Right atrium auricular region (tissue), 2 donors: ENCODE data around the gene BYSL. TPM values are rescaled to one million over a fixed set of nuclear protein-coding genes. Genes with fewer than 3 reads are reported as not detected.
A peak's percentile ranks its signal among the peaks of the same experiment; 100 is the strongest.

ENCODE experiments used
- DNase-seq: peaks from one replicate; pipeline ENCODE4 v3.0.0-alpha.2; 2019; ENCODE audit warnings: low spot score
- H3K27ac ChIP-seq, 2 donors: fragments of 200-600 bp; sonication (generic); 1 replicate in 1 of 2; 2 replicates in 1 of 2; pipeline ENCODE4 v1.5.1; 2016 to 2019
- H3K27me3 ChIP-seq, 2 donors: fragments of 200-600 bp; sonication (generic); one replicate each; pipeline versions ENCODE4 v1.5.1 to v1.6.0; 2017 to 2019
- H3K36me3 ChIP-seq: fragments of 200-600 bp; sonication (generic); one replicate; pipeline ENCODE4 v1.5.1; 2016
- H3K4me1 ChIP-seq, 2 donors: fragments of 200-600 bp; sonication (generic); one replicate each; pipeline versions ENCODE4 v1.5.1 to v1.6.0; 2017 to 2019
- H3K4me3 ChIP-seq, 2 donors: fragments of 200-600 bp; sonication (generic); 1 replicate in 1 of 2; 2 replicates in 1 of 2; pipeline ENCODE4 v1.5.1; 2017 to 2019; ENCODE audit warnings: mild to moderate bottlenecking in 1 of 2, moderate library complexity in 1 of 2
- H3K9me3 ChIP-seq, 2 donors: fragments of 200-600 bp; sonication (generic); one replicate each; pipeline ENCODE4 v1.5.1; 2019
- total RNA-seq, 2 donors: library from RNA; depleted of rRNA; stranded (reverse); fragments of >200 nt; gene quantifications; one replicate each; pipeline ENCODE4 v1.1.0, GENCODE V29; 2016
- TF ChIP-seq, protein P1 (sequence below), 2 donors: fragments of 200-600 bp; sonication (generic); IDR thresholded peaks; one replicate each; pipeline ENCODE4 v1.5.1; 2019; ENCODE audit warnings: antibody characterized with exemption in 2 of 2

BYSL gene
- total RNA-seq, 2 donors from 2014 or later: 3.0 to 7.6 TPM

DNA sequence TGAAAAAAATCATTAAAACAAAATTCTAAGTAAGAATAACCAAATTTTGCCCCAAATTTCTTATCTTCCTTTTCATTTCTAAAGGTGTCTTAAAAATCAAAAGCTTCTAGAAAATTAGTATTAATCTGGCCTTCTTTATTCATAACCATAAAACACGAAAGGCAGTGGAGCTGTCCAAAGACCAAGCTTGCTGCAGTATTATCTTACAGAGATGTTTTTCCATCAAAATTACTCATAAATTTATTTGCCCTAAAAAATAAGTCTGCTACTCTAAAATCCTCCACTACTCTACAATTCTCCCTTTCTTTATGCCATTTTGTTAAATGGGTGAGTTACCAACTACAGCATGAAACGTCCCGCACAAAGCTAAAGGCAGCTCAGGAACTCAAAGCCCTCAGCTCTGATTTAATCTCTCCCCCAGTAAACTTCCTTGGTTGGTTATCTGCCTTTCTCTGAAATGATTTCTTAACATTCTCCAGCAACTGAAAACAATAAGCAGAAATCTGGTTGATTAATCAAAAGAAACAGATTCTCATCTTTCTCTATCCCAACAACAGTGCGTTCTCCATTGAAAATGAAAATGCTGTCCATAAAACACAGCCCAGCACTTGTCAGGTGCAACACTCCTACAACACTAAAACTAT lies 28.3 kb upstream of the BYSL start:
- Histone ChIP-seq H3K4me3 (no peak overlapping the region), H3K27ac (no peak overlapping the region), H3K36me3 (no peaks in the 10 kb centered on the region), H3K27me3 (no peaks in the 10 kb centered on the region), H3K4me1 (peaks cover 0 to 18% of the 10 kb centered on the region in 2 donors), H3K9me3 (no peaks in the 10 kb centered on the region)
- no peak for DNase-seq
- TF ChIP-seq, protein P1, sequence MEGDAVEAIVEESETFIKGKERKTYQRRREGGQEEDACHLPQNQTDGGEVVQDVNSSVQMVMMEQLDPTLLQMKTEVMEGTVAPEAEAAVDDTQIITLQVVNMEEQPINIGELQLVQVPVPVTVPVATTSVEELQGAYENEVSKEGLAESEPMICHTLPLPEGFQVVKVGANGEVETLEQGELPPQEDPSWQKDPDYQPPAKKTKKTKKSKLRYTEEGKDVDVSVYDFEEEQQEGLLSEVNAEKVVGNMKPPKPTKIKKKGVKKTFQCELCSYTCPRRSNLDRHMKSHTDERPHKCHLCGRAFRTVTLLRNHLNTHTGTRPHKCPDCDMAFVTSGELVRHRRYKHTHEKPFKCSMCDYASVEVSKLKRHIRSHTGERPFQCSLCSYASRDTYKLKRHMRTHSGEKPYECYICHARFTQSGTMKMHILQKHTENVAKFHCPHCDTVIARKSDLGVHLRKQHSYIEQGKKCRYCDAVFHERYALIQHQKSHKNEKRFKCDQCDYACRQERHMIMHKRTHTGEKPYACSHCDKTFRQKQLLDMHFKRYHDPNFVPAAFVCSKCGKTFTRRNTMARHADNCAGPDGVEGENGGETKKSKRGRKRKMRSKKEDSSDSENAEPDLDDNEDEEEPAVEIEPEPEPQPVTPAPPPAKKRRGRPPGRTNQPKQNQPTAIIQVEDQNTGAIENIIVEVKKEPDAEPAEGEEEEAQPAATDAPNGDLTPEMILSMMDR (IDR thresholded peaks at IDR 0.05): no peak

DNA sequence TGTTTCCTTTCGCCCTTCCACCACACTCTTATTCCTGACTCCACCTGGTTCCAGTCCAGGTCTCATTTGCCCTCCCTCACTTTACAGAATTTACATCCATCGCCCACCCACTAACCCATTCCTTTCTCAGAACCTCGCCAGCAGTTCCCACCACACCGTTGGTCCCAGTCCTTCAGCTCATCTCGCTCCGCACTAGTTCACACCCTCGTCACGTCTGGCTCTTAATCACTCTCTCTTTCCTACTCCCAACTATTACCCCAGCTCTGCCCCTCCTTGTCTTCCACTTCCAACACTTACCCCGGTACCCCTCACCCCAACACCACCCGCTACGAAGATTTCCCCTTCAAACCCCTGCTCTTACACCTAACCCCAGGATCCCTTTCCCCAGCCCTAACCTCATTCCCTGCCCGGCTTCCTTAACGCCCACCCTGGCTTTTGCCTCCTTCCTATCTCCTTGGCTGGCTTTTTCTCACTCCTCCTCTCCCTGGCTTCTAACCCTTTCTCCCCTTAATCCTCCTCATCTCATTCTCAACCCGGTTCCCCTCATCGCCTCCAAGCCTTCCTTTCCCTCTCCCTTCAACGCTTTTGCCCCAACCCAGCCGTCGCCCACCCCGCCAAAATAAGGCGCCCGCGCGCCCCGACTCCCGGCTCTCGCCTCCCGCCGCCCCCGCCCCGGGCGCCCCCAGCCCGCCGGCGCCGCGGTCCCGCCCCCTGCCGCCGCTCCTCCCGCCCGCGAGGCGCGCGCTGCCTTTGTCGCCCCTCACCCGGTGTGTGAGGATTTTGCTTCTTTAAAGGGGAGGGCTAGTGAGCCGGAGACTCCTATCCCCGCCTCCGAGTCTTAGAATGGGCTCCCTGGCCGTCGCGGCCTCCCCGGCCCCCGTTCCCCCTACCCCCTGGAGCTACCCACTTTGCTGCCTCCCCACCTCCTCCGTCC lies 26.7 kb upstream of the BYSL start:
- no peaks in the 10 kb centered on the region for H3K27me3 ChIP-seq
- peak overlapping the region; percentile 69 to 72 for H3K4me3 ChIP-seq
- no peak for DNase-seq
- TF ChIP-seq, protein P1 (IDR thresholded peaks at IDR 0.05): no peak
- no peaks in the 10 kb centered on the region for H3K36me3 ChIP-seq
- no peaks in the 10 kb centered on the region for H3K9me3 ChIP-seq
- peak overlapping the region; percentile 81 to 84 for H3K27ac ChIP-seq
- H3K4me1 ChIP-seq: peaks cover 0 to 18% of the 10 kb centered on the region in 2 donors

DNA sequence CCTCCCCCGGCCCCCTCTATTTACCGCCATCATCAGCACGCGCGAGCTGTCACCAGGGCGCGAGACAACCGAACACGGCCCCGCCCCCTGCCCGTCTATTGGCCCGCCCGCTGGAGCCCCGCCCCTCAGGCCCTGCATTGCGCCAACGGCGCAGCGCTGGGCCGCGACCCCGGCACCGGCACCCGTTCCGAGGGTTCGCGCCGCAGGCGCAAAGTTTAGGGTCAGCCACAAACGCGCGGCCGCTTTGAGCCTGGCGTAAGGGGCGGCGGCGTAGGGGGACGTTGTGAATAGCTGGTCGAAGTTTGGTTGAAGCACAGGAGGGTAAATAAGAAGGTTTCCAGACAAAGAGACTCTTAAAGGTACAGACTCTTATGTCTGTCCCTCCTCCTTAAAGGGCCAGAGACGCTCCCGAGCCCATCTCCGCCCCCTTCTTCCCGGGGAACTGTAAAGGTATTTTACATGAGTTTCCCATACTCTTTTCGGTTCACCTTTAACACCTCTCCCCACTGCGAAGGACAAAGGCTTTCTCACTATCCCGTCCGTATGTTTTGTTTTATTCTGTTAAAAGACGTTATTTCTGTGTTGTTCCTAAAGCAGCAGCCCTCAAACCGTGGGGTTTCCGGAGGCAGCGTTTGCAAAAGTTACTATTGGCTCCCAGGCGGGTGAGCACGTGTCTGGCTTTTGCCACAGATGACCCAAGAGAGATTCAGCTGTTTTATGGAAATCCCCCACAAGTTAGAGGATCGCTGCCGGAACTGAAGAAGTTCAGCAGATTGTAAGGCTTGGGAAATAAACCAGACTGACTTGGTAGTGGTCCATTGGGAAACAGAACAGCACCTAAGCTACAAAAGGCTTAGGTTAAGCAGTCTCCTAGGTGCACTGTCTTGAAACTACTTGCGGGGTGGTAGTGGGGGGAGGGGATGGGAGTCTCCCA lies 25.7 kb upstream of the BYSL start, which contains the start of gene USP49:
Gene USP49, minus strand, starts transcription at position 76 of the 934 bp plus-strand sequence. CDS start 88,392 bp downstream, outside the sequence.
- peak within 1 kb of the TSS; percentile 69 to 72 for H3K4me3 ChIP-seq
- H3K27me3 ChIP-seq: no peaks in the 10 kb centered on the region
- peak within 1 kb of the TSS; percentile 81 to 84 for H3K27ac ChIP-seq
- H3K4me1 ChIP-seq: peaks cover 0 to 18% of the 10 kb centered on the region in 2 donors
- TF ChIP-seq, protein P1 (IDR thresholded peaks at IDR 0.05): no peak
- no peaks in the 10 kb centered on the region for H3K36me3 ChIP-seq
- DNase-seq: peak; percentile 82
- H3K9me3 ChIP-seq: no peaks in the 10 kb centered on the region

DNA sequence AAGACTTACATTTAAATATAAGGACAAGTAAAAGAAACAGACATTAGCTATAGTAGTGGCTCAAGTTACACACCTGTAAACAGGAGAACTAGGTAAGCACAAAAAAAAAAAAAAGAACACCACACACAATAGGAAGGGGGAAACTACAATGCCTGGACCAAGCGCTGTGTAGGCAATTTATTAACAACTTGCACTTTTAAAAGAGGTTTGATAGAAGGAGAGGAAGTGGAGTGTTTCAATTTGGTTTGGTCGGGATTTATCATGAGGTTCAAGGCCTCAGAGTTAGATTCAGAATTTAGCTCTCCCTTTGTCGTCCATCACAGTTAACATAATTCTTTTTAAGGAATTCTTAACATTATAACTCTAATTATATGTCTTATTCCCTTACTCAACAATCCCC lies 25.0 kb upstream of the BYSL start:
- H3K4me1 ChIP-seq: peaks cover 0 to 18% of the 10 kb centered on the region in 2 donors
- DNase-seq: no peak
- TF ChIP-seq, protein P1 (IDR thresholded peaks at IDR 0.05): no peak
- H3K9me3 ChIP-seq: no peaks in the 10 kb centered on the region
- no peaks in the 10 kb centered on the region for H3K36me3 ChIP-seq
- no peak overlapping the region for H3K4me3 ChIP-seq
- H3K27ac ChIP-seq: peak overlapping the region in 1 of 2 donors; percentile 81
- H3K27me3 ChIP-seq: no peaks in the 10 kb centered on the region

DNA sequence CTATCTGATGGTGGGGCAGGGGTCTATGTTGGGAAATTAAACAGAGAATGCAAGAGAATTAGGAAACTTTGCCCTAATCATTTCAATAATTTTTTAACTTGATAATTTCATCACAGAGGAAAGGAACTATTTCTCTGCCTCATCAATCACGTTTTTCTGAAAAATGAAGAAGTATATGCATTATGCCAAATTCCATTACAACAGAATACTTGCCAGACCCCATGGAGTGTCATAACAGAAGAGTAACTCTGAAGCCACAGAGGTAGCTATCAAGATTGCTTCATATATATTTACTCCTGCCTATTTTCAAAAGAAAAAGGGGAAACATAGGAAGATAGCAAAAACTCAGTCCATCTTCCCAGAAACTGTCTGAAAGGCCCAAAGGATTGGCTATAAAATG lies 20.4 kb upstream of the BYSL start:
- no peak overlapping the region for H3K27ac ChIP-seq
- TF ChIP-seq, protein P1 (IDR thresholded peaks at IDR 0.05): no peak
- no peak for DNase-seq
- peaks cover 0 to 6% of the 10 kb centered on the region in 2 donors for H3K4me1 ChIP-seq
- H3K9me3 ChIP-seq: no peaks in the 10 kb centered on the region
- peaks cover 13% of the 10 kb centered on the region for H3K36me3 ChIP-seq
- H3K27me3 ChIP-seq: no peaks in the 10 kb centered on the region
- H3K4me3 ChIP-seq: no peak overlapping the region
